Endothelial cell of umbilical vein (primary cell): Measurements from ENCODE around the gene SERPINA1. TPM values are rescaled to one million over a fixed set of nuclear protein-coding genes. Genes with fewer than 3 reads are reported as not detected.

Source experiments
- BruUV-seq: library from RNA; stranded (reverse); fragments of 400-500 nt; replicated peaks from 2 replicates; lab custom pipeline; 2021; lab: Mats Ljungman, UMichigan
- CTCF ChIA-PET: fragments of 300-600, 350-600 bp; sonication (Branson Sonifier 250); formaldehyde crosslinking; loops from one replicate; lab custom pipeline; 2021; ENCODE audit warnings: antibody characterized with exemption, inconsistent platforms; lab: Charles Lee
- POLR2A ChIA-PET: fragments of 300-600, 350-600 bp; sonication (Branson Sonifier 250); formaldehyde crosslinking; loops from one replicate; lab custom pipeline; 2021; ENCODE audit warnings: antibody characterized with exemption, inconsistent platforms; lab: Charles Lee
- DNase-seq: peaks from one replicate; pipeline ENCODE4 v3.0.0-alpha.2; 2011; ENCODE audit warnings: low read depth, low spot score
- FAIRE-seq: peaks from 2 replicates; lab custom pipeline; 2011; peaks lifted over from hg19 to GRCh38; lab: Jason Lieb, UNC
- H2AFZ ChIP-seq: 2 replicates; pipeline ENCODE4 v1.6.0; 2012; ENCODE audit warnings: low read depth, low read length, control low read depth, inconsistent platforms
- H3K27ac ChIP-seq: 2 replicates; pipeline ENCODE4 v1.5.1; 2011; ENCODE audit warnings: low read depth, mild to moderate bottlenecking, control low read depth, low read length, moderate library complexity; ENCODE audit not compliant: insufficient read depth
- H3K27me3 ChIP-seq, 2 experiments: 2 replicates each; pipeline versions ENCODE4 v1.6.0 to v1.6.1; 2011; ENCODE audit warnings: low read length in 2 of 2, mixed read lengths in 1 of 2; ENCODE audit not compliant: control insufficient read depth in 2 of 2, insufficient read depth in 2 of 2
- H3K36me3 ChIP-seq, 2 experiments: 2 replicates in 1 of 2; 3 replicates in 1 of 2; pipeline ENCODE4 v1.5.1; 2011; ENCODE audit warnings: low read length in 2 of 2, mild to moderate bottlenecking in 1 of 2, moderate library complexity in 1 of 2; ENCODE audit not compliant: control insufficient read depth in 2 of 2, insufficient read depth in 2 of 2; ENCODE audit errors: extremely low read depth in 1 of 2
- H3K4me1 ChIP-seq: 3 replicates; pipeline ENCODE4 v1.5.1; 2011; ENCODE audit warnings: mild to moderate bottlenecking, low read length; ENCODE audit not compliant: control insufficient read depth, insufficient read depth; ENCODE audit errors: extremely low read depth
- H3K4me2 ChIP-seq: 2 replicates; pipeline ENCODE4 v1.6.1; 2011; ENCODE audit warnings: low read length, control low read depth, mixed read lengths; ENCODE audit not compliant: insufficient read depth
- H3K4me3 ChIP-seq, 3 experiments: fragments of 200-600 bp in 1 of 3; sonication (generic), shearing (Covaris generic) in 1 of 3; replicated peaks in 1 of 3; 2 replicates each; pipeline ENCODE4 v1.5.1; 2011 to 2016; ENCODE audit warnings: control low read depth in 3 of 3, low read length in 3 of 3, mild to moderate bottlenecking in 2 of 3, inconsistent platforms in 1 of 3, low read depth in 1 of 3, moderate library complexity in 1 of 3; ENCODE audit not compliant: insufficient read depth in 1 of 3
- H3K79me2 ChIP-seq: 2 replicates; pipeline ENCODE4 v1.6.0; 2012; ENCODE audit warnings: low read length, inconsistent platforms; ENCODE audit not compliant: control insufficient read depth, insufficient read depth
- H3K9ac ChIP-seq: replicated peaks from 2 replicates; pipeline ENCODE3; 2011; ENCODE audit warnings: low read length, control low read depth; ENCODE audit not compliant: insufficient read depth; ENCODE audit errors: extremely low read depth
- H3K9me1 ChIP-seq: replicated peaks from 3 replicates; pipeline ENCODE4 v1.6.0; 2011; ENCODE audit warnings: mild to moderate bottlenecking, low read length; ENCODE audit not compliant: control insufficient read depth, insufficient read depth; ENCODE audit errors: extremely low read depth
- H3K9me3 ChIP-seq: replicated peaks from 2 replicates; pipeline ENCODE4 v1.5.1; 2012; ENCODE audit warnings: low read length, inconsistent platforms; ENCODE audit not compliant: control insufficient read depth, insufficient read depth
- H4K20me1 ChIP-seq: replicated peaks from 2 replicates; pipeline ENCODE3; 2011; ENCODE audit warnings: mild to moderate bottlenecking, low read length; ENCODE audit not compliant: control insufficient read depth, insufficient read depth; ENCODE audit errors: extremely low read depth
- CTCF ChIP-seq, 2 donors: IDR thresholded peaks; 1 replicate in 1 of 2; 2 replicates in 1 of 2; pipeline ENCODE4 v1.5.1; 2011; ENCODE audit warnings: low read length in 2 of 2, mild to moderate bottlenecking in 2 of 2, moderate library complexity in 2 of 2, control low read depth in 1 of 2, inconsistent platforms in 1 of 2, low read depth in 1 of 2; ENCODE audit not compliant: insufficient read depth in 1 of 2; ENCODE audit errors: extremely low read depth in 1 of 2
- EZH2 ChIP-seq: IDR thresholded peaks from 2 replicates; pipeline ENCODE4 v1.6.1; 2012; ENCODE audit warnings: borderline replicate concordance, low read depth, mild to moderate bottlenecking, moderate library complexity, low read length, inconsistent platforms; ENCODE audit not compliant: severe bottlenecking
- FOS ChIP-seq: IDR thresholded peaks from 2 replicates; pipeline ENCODE4 v1.6.1; 2011; ENCODE audit warnings: mild to moderate bottlenecking, low read length, moderate library complexity, borderline replicate concordance; ENCODE audit not compliant: insufficient read depth
- GATA2 ChIP-seq: IDR thresholded peaks from 2 replicates; pipeline ENCODE4 v1.7.0; 2011; ENCODE audit warnings: low read depth, mild to moderate bottlenecking, moderate library complexity, mixed read lengths, low read length; ENCODE audit not compliant: insufficient read length, insufficient read depth
- JUN ChIP-seq: IDR thresholded peaks from 2 replicates; pipeline ENCODE4 v1.6.1; 2011; ENCODE audit warnings: borderline replicate concordance, low read depth; ENCODE audit not compliant: insufficient read length, insufficient read depth
- MAX ChIP-seq: IDR thresholded peaks from 2 replicates; pipeline ENCODE4 v1.6.1; 2011; ENCODE audit not compliant: insufficient read depth, insufficient read length
- MYC ChIP-seq: IDR thresholded peaks from one replicate; pipeline ENCODE4 v1.6.1; 2011; ENCODE audit warnings: mild to moderate bottlenecking, low read depth, low read length
- POLR2A ChIP-seq: IDR thresholded peaks from 2 replicates; pipeline ENCODE4 v1.6.1; 2012; ENCODE audit warnings: low read depth, mild to moderate bottlenecking, control low read depth, low read length
- POLR2AphosphoS5 ChIP-seq: IDR thresholded peaks from 2 replicates; pipeline ENCODE4 v1.6.1; 2012; ENCODE audit warnings: low read depth, mild to moderate bottlenecking, control low read depth, low read length, moderate library complexity; ENCODE audit not compliant: insufficient read depth
- dilution Hi-C: fragments of 300-500 bp; cut with MboI; formaldehyde crosslinking; loops from one replicate; pipeline ENCODE4 v1.15.0; 2019; ENCODE audit warnings: low sequenced_read_pairs; ENCODE audit not compliant: extremely low pct_ligation_motif_present
- intact Hi-C: fragments of 100-400 bp; cut with micrococcal nuclease; formaldehyde crosslinking; loops from one replicate; pipeline ENCODE4 v1.10.0; 2022
- polyA plus RNA-seq, 4 experiments: library from polyadenylated mRNA; depleted of rRNA in 3 of 4; stranded (reverse) in 3 of 4; unstranded in 1 of 4; fragments of >200 nt; gene quantifications; 2 replicates each; pipeline versions ENCODE4 v1.2.1 to v1.2.3, GENCODE V29; 2011 to 2012; ENCODE audit warnings: missing spikeins in 1 of 4
- total RNA-seq: library from RNA; stranded (reverse); gene quantifications from 2 replicates; pipeline ENCODE4 v1.2.3, GENCODE V29; 2021

Gene SERPINA1
- total and polyA plus RNA-seq, 2 donors (not counting 3 experiments of a cell fraction or from before 2014, with no cell fraction given), result not detected

- no peaks in the 10 kb centered on the region for H3K9me1 ChIP-seq
- no peaks in the 10 kb centered on the region for H3K27me3 ChIP-seq
- no peak overlapping the region for H3K27ac ChIP-seq
- intact Hi-C loops, result no loop called here
- H2AFZ ChIP-seq, result no peak overlapping the region
- H3K9me3 ChIP-seq, result no peaks in the 10 kb centered on the region
- no peak overlapping the region for H3K9ac ChIP-seq
- TF ChIP-seq EZH2, result no peak
- no peak for TF ChIP-seq MAX
- no peak for TF ChIP-seq POLR2A
- no peak for TF ChIP-seq JUN
- TF ChIP-seq CTCF (IDR thresholded peaks at IDR 0.05; ENCODE audit: extremely low read depth in 1 of 2, insufficient read depth in 1 of 2, low read depth in 1 of 2, low read length in 2 of 2), result no peak
- TF ChIP-seq POLR2AphosphoS5, result no peak
- no peak for TF ChIP-seq GATA2
- no peak for TF ChIP-seq MYC
- TF ChIP-seq FOS, result no peak
- H3K4me3 ChIP-seq, result no peak overlapping the region
- CTCF ChIA-PET, result no interaction called here
- H3K4me2 ChIP-seq, result no peak overlapping the region
- FAIRE-seq (no peak), DNase-seq (no peak)
- no peaks in the 10 kb centered on the region for H3K36me3 ChIP-seq
- dilution Hi-C loops, result no loop called here
- no peaks in the 10 kb centered on the region for H4K20me1 ChIP-seq
- no peaks in the 10 kb centered on the region for H3K4me1 ChIP-seq
- POLR2A ChIA-PET, result no interaction called here
- BruUV-seq, result no TSS peak
- H3K79me2 ChIP-seq, result no peaks in the 10 kb centered on the region
Observed at GRCh38 chr14:94361682-94362081, 26.7 kb downstream of the SERPINA1 start.
